HL-60 (cell line): Measurements from ENCODE around the gene RBM39.

Experiments used
- GABPA ChIP-seq: IDR thresholded peaks from 2 replicates; pipeline ENCODE4 v1.6.1; 2012; ENCODE audit warnings: low read depth
- POLR2AphosphoS5 ChIP-seq: IDR thresholded peaks from 2 replicates; pipeline ENCODE4 v1.6.1; 2012; ENCODE audit warnings: low read depth
- SPI1 ChIP-seq: IDR thresholded peaks from 2 replicates; pipeline ENCODE4 v1.6.1; 2012; ENCODE audit warnings: low read depth, mild to moderate bottlenecking, borderline replicate concordance
- TF ChIP-seq, protein P1 (sequence below): IDR thresholded peaks from one replicate; pipeline ENCODE4 v1.5.1; 2011; ENCODE audit warnings: low read length, control low read depth, inconsistent platforms; ENCODE audit not compliant: insufficient read depth

DNA sequence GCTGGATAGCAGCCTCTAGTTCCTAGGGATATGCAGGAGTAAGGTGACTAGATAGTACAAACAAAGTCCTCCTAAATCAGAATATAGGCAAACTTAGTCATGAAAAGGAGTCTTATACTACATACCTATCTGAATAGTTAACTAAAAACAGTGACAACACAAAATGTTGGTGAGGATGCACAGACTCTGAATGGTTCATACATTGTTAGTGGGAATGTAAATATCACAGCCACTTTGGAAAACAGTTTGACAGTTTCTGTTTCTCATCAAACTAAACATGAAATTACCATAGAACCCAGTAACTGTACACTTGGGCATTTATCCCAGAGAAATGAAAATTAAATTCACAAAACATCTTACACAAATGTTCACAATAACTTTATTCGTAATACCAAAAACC lies 60.1 kb downstream of the RBM39 start:
- TF ChIP-seq, protein P1, sequence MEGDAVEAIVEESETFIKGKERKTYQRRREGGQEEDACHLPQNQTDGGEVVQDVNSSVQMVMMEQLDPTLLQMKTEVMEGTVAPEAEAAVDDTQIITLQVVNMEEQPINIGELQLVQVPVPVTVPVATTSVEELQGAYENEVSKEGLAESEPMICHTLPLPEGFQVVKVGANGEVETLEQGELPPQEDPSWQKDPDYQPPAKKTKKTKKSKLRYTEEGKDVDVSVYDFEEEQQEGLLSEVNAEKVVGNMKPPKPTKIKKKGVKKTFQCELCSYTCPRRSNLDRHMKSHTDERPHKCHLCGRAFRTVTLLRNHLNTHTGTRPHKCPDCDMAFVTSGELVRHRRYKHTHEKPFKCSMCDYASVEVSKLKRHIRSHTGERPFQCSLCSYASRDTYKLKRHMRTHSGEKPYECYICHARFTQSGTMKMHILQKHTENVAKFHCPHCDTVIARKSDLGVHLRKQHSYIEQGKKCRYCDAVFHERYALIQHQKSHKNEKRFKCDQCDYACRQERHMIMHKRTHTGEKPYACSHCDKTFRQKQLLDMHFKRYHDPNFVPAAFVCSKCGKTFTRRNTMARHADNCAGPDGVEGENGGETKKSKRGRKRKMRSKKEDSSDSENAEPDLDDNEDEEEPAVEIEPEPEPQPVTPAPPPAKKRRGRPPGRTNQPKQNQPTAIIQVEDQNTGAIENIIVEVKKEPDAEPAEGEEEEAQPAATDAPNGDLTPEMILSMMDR, result no peak
- no peak for TF ChIP-seq POLR2AphosphoS5
- no peak for TF ChIP-seq GABPA
- TF ChIP-seq SPI1, result no peak
